H9 (cell line): ENCODE measurements around the gene SMCO4. TPM values are rescaled to one million over a fixed set of nuclear protein-coding genes. Genes with fewer than 3 reads are reported as not detected.

ENCODE experiments used
- DNase-seq: peaks from one replicate; pipeline ENCODE4 v3.0.0-alpha.2; 2017
- H2AFZ ChIP-seq: one replicate; pipeline ENCODE4 v1.6.1; 2013; ENCODE audit warnings: mild to moderate bottlenecking, low read length, control low read depth, moderate library complexity
- H2AK5ac ChIP-seq: 2 replicates; pipeline ENCODE4 v1.6.1; 2013; ENCODE audit warnings: low read length, control low read depth, mixed read lengths; ENCODE audit not compliant: insufficient read length
- H2BK120ac ChIP-seq: one replicate; pipeline ENCODE4 v1.6.1; 2013; ENCODE audit warnings: low read depth, mild to moderate bottlenecking, low read length, control low read depth, inconsistent platforms; ENCODE audit not compliant: poor library complexity, severe bottlenecking
- H2BK12ac ChIP-seq: 2 replicates; pipeline ENCODE4 v1.6.1; 2013; ENCODE audit warnings: low read length, control low read depth, mixed read lengths, low read depth; ENCODE audit not compliant: insufficient read length
- H2BK15ac ChIP-seq: 2 replicates; pipeline ENCODE4 v1.6.1; 2013; ENCODE audit warnings: low read depth, low read length, control low read depth
- H2BK20ac ChIP-seq: one replicate; pipeline ENCODE4 v1.6.1; 2013; ENCODE audit warnings: low read depth, mild to moderate bottlenecking, low read length, control low read depth, inconsistent platforms; ENCODE audit not compliant: poor library complexity, severe bottlenecking
- H2BK5ac ChIP-seq: 2 replicates; pipeline ENCODE4 v1.6.1; 2013; ENCODE audit warnings: low read length, control low read depth, mixed read lengths; ENCODE audit not compliant: insufficient read length
- H3K14ac ChIP-seq: 2 replicates; pipeline ENCODE4 v1.6.1; 2013; ENCODE audit warnings: low read length, control low read depth; ENCODE audit not compliant: insufficient read depth
- H3K18ac ChIP-seq: 2 replicates; pipeline ENCODE4 v1.6.1; 2013; ENCODE audit warnings: low read depth, mild to moderate bottlenecking, mixed read lengths, low read length, control low read depth; ENCODE audit not compliant: insufficient read length
- H3K23ac ChIP-seq: 2 replicates; pipeline ENCODE4 v1.6.1; 2013; ENCODE audit warnings: low read length, control low read depth, mixed read lengths, low read depth; ENCODE audit not compliant: insufficient read length
- H3K23me2 ChIP-seq: 2 replicates; pipeline ENCODE4 v1.6.1; 2013; ENCODE audit warnings: low read depth, mild to moderate bottlenecking, mixed read lengths, low read length, control low read depth; ENCODE audit not compliant: insufficient read length, poor library complexity, severe bottlenecking
- H3K27ac ChIP-seq: 2 replicates; pipeline ENCODE4 v1.5.1; 2013; ENCODE audit warnings: low read length, control low read depth, mixed read lengths, low read depth; ENCODE audit not compliant: insufficient read length
- H3K27me3 ChIP-seq: 2 replicates; pipeline ENCODE4 v1.6.1; 2013; ENCODE audit warnings: low read length, control low read depth, inconsistent platforms; ENCODE audit not compliant: insufficient read depth
- H3K4ac ChIP-seq: 2 replicates; pipeline ENCODE4 v1.6.1; 2013; ENCODE audit warnings: low read depth, mild to moderate bottlenecking, control low read depth, inconsistent platforms, low read length, moderate library complexity
- H3K4me1 ChIP-seq: 2 replicates; pipeline ENCODE4 v1.6.1; 2013; ENCODE audit warnings: low read length, control low read depth, inconsistent platforms; ENCODE audit not compliant: insufficient read depth
- H3K4me2 ChIP-seq: 2 replicates; pipeline ENCODE4 v1.6.1; 2013; ENCODE audit warnings: low read length, control low read depth, mixed read lengths; ENCODE audit not compliant: insufficient read length, insufficient read depth
- H3K56ac ChIP-seq: 2 replicates; pipeline ENCODE4 v1.6.1; 2013; ENCODE audit warnings: low read depth, mild to moderate bottlenecking, mixed read lengths, low read length, control low read depth; ENCODE audit not compliant: insufficient read length
- H3K79me1 ChIP-seq: 2 replicates; pipeline ENCODE4 v1.6.1; 2013; ENCODE audit warnings: low read depth, mild to moderate bottlenecking, moderate library complexity, low read length, control low read depth, inconsistent platforms; ENCODE audit not compliant: insufficient read depth, poor library complexity, severe bottlenecking
- H3K79me2 ChIP-seq: 2 replicates; pipeline ENCODE4 v1.6.1; 2013; ENCODE audit warnings: low read length, control low read depth, inconsistent platforms; ENCODE audit not compliant: insufficient read depth
- H3K9ac ChIP-seq: 2 replicates; pipeline ENCODE4 v1.6.1; 2013; ENCODE audit warnings: low read length, control low read depth, mixed read lengths; ENCODE audit not compliant: insufficient read length; ENCODE audit errors: extremely low read depth
- H3K9me3 ChIP-seq: one replicate; pipeline ENCODE4 v1.6.1; 2013; ENCODE audit warnings: low read depth, low read length, inconsistent platforms; ENCODE audit not compliant: control insufficient read depth
- H3T11ph ChIP-seq: one replicate; pipeline ENCODE4 v1.6.1; 2013; ENCODE audit warnings: mild to moderate bottlenecking, low read length, control low read depth, inconsistent platforms
- H4K20me1 ChIP-seq: one replicate; pipeline ENCODE4 v1.6.1; 2013; ENCODE audit not compliant: control insufficient read depth, insufficient read length, insufficient read depth
- H4K5ac ChIP-seq: 2 replicates; pipeline ENCODE4 v1.6.1; 2013; ENCODE audit warnings: low read depth, mild to moderate bottlenecking, mixed read lengths, low read length, control low read depth; ENCODE audit not compliant: insufficient read length
- H4K8ac ChIP-seq: replicated peaks from 2 replicates; pipeline ENCODE4 v1.6.1; 2013; ENCODE audit warnings: low read length, control low read depth, mixed read lengths, low read depth; ENCODE audit not compliant: insufficient read length
- H4K91ac ChIP-seq: 2 replicates; pipeline ENCODE4 v1.6.1; 2013; ENCODE audit warnings: low read depth, mild to moderate bottlenecking, moderate library complexity, mixed read lengths, low read length, control low read depth; ENCODE audit not compliant: insufficient read length
- H3K27ac Mint-ChIP-seq, 3 experiments: 2 replicates in 2 of 3; 3 replicates in 1 of 3; pipeline ENCODE4 v1.8.0; 2020 to 2021; ENCODE audit warnings: mixed read lengths in 3 of 3, mild to moderate bottlenecking in 1 of 3, moderate library complexity in 1 of 3
- H3K27me3 Mint-ChIP-seq: 2 replicates; pipeline ENCODE4 v1.8.0; 2021; ENCODE audit warnings: low read depth, mild to moderate bottlenecking, moderate library complexity, mixed read lengths
- H3K36me3 Mint-ChIP-seq, 3 experiments: 2 replicates in 2 of 3; 3 replicates in 1 of 3; pipeline ENCODE4 v1.8.0; 2020 to 2021; ENCODE audit warnings: low read depth in 3 of 3, mixed read lengths in 3 of 3; ENCODE audit not compliant: insufficient read depth in 1 of 3
- H3K4me1 Mint-ChIP-seq, 2 experiments: 2 replicates each; pipeline ENCODE4 v1.8.0; 2020; ENCODE audit warnings: mixed read lengths in 2 of 2
- H3K4me3 Mint-ChIP-seq, 2 experiments: 2 replicates in 1 of 2; 3 replicates in 1 of 2; pipeline ENCODE4 v1.8.0; 2020 to 2021; ENCODE audit warnings: mild to moderate bottlenecking in 2 of 2, mixed read lengths in 2 of 2, moderate library complexity in 1 of 2
- H3K9me3 Mint-ChIP-seq, 2 experiments: 2 replicates in 1 of 2; 3 replicates in 1 of 2; pipeline ENCODE4 v1.8.0; 2020; ENCODE audit warnings: mild to moderate bottlenecking in 2 of 2, mixed read lengths in 2 of 2, moderate library complexity in 1 of 2
- WGBS: extraction: QIAGEN DNeasy Blood & Tissue Kit; methylation state at CpG from one replicate; pipeline ENCODE4 v1.1.7; 2013; ENCODE audit warnings: missing lambda C conversion rate, low lambda C conversion rate, mixed read lengths; ENCODE audit not compliant: insufficient read length; ENCODE audit errors: extremely low coverage; 5-methylcytosine and 5-hydroxymethylcytosine counted together
- total RNA-seq: library from RNA; stranded (reverse); gene quantifications from 2 replicates; pipeline ENCODE4 v1.2.1, GENCODE V29; 2021
- TF ChIP-seq, protein P1 (sequence below): fragments of 200-600 bp; sonication (generic); conservative IDR thresholded peaks from 3 replicates; pipeline ENCODE4 v1.8.0; 2021; ENCODE audit warnings: antibody characterized with exemption, mild to moderate bottlenecking

Gene SMCO4
- total RNA-seq, 1 experiment from 2014 or later, result 35.6 TPM

DNA sequence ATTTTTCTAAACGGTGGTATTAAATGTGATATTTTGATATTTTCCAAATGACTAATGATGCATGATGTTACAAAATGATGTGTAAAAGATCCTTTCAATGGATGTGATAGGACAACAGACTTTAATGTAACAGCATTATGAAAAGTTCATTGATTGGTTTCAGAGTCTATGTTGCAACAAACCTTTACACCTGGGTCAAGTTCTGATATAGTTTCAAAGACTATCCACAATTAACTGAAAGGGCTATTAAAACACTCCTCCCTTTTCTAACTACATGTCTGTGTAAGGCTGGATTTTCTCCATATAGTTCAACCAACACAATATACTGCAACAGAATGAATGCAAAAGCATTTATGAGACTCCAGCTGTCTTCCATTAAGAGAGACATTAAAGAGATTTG, 35.7 kb downstream of the SMCO4 start:
- Histone ChIP-seq H4K5ac (no peak overlapping the region), H3T11ph (no peak overlapping the region), H2BK120ac (no peak overlapping the region), H3K4ac (no peak overlapping the region), H2BK12ac (no peak overlapping the region), H2AK5ac (no peak overlapping the region), H3K27me3 (no peaks in the 10 kb centered on the region), H3K9ac (no peak overlapping the region), H3K79me2 (no peaks in the 10 kb centered on the region), H3K79me1 (no peaks in the 10 kb centered on the region), H4K91ac (no peak overlapping the region), H3K18ac (no peak overlapping the region), H3K23me2 (no peaks in the 10 kb centered on the region), H4K20me1 (no peaks in the 10 kb centered on the region), H3K56ac (no peak overlapping the region), H4K8ac (no peak overlapping the region), H3K27ac (no peak overlapping the region), H2BK20ac (no peak overlapping the region), H3K4me2 (no peak overlapping the region), H2AFZ (no peak overlapping the region), H3K4me1 (no peaks in the 10 kb centered on the region), H3K9me3 (no peaks in the 10 kb centered on the region), H2BK15ac (no peak overlapping the region), H3K23ac (no peak overlapping the region), H3K14ac (no peak overlapping the region), H2BK5ac (no peak overlapping the region)
- Mint-ChIP-seq H3K4me1 (no peaks in the 10 kb centered on the region), H3K36me3 (peaks cover 12 to 21% (median 13%) of the 10 kb centered on the region in 3 experiments), H3K27me3 (no peaks in the 10 kb centered on the region), H3K27ac (no peak overlapping the region; a peak in 1 of 7 replicates), H3K9me3 (peaks cover 6 to 7% of the 10 kb centered on the region in 2 experiments; a peak in 4 of 5 replicates), H3K4me3 (no peak overlapping the region)
- TF ChIP-seq, protein P1, sequence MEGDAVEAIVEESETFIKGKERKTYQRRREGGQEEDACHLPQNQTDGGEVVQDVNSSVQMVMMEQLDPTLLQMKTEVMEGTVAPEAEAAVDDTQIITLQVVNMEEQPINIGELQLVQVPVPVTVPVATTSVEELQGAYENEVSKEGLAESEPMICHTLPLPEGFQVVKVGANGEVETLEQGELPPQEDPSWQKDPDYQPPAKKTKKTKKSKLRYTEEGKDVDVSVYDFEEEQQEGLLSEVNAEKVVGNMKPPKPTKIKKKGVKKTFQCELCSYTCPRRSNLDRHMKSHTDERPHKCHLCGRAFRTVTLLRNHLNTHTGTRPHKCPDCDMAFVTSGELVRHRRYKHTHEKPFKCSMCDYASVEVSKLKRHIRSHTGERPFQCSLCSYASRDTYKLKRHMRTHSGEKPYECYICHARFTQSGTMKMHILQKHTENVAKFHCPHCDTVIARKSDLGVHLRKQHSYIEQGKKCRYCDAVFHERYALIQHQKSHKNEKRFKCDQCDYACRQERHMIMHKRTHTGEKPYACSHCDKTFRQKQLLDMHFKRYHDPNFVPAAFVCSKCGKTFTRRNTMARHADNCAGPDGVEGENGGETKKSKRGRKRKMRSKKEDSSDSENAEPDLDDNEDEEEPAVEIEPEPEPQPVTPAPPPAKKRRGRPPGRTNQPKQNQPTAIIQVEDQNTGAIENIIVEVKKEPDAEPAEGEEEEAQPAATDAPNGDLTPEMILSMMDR, result no peak
- no peak for DNase-seq
- WGBS, result 100% methylated on average over 1 of the region's 1 CpG
